ENCODE results near the gene EIF2D. TPM values are rescaled to one million over a fixed set of nuclear protein-coding genes. Genes with fewer than 3 reads are reported as not detected.

Gene EIF2D
- total RNA-seq, 1 donor from 2014 or later = 29.2 TPM

GRCh38 chr1:206658264-206658980 is 46.2 kb upstream of the EIF2D start:
- peak overlapping the region; percentile 51 for H3K4me3 ChIP-seq
- peak overlapping the region; percentile 96 for H3K27ac ChIP-seq (replicated peaks)
- peak; percentile 87 for TF ChIP-seq CTCF (IDR thresholded peaks at IDR 0.05; ENCODE audit: borderline replicate concordance)
- H3K27me3 ChIP-seq (ENCODE audit: low read depth) = no peaks in the 10 kb centered on the region
- intact Hi-C loops (cut with micrococcal nuclease) = no loop called here
- no peaks in the 10 kb centered on the region for H3K36me3 ChIP-seq
- peak; percentile 60 for DNase-seq
- H3K9me3 ChIP-seq (replicated peaks) = no peaks in the 10 kb centered on the region
- H3K4me1 ChIP-seq = peaks cover 96% of the 10 kb centered on the region

DNA sequence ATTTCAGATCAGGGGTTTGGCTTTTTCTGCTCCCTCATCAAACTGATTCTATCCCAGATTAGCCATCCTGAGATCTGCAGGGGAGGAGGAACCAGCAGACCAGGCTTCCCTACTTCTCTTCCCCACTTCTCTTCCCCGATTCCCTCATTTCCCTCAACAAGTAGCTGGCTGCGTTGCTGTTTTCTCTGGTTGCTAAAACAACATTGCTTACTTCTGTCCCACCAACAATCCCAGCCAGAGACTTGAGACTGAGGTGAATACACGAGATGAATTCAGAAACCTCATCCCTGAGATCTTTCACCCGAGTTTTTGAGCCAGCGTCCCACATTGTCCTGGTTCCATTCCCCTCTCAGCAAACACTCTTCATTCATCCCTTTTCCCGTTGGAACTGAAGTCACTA is 45.5 kb upstream of the EIF2D start:
- peak overlapping the region; percentile 96 for H3K27ac ChIP-seq (replicated peaks)
- H3K4me1 ChIP-seq = peaks cover 96% of the 10 kb centered on the region
- DNase-seq = no peak
- no peaks in the 10 kb centered on the region for H3K36me3 ChIP-seq
- no peaks in the 10 kb centered on the region for H3K27me3 ChIP-seq (ENCODE audit: low read depth)
- no peak for TF ChIP-seq CTCF (IDR thresholded peaks at IDR 0.05; ENCODE audit: borderline replicate concordance)
- no peaks in the 10 kb centered on the region for H3K9me3 ChIP-seq (replicated peaks)
- peak overlapping the region; percentile 51 for H3K4me3 ChIP-seq
- intact Hi-C loops (cut with micrococcal nuclease) = no loop called here

DNA sequence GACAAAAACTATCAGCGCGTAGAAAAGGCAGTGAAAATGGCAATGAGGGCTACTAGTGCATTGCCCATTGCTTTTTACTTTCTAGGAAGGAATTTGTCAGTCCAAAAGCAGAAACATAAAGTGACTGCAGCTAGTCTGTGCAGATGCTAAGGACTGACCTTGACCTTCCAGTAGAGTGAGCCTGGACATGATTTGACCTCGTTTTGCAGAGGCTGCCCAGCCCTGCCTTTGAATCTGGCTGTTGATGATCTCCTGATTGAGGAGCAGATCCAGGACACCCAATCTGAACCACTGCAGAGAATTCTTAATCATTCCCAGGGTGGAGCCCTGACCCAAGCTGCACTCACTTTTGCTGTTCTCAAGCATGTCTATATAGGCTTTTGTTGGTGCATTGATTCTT is 44.7 kb upstream of the EIF2D start:
- intact Hi-C loops (cut with micrococcal nuclease) = no loop called here
- Histone ChIP-seq H3K27me3 (ENCODE audit: low read depth) (no peaks in the 10 kb centered on the region), H3K4me1 (peaks cover 96% of the 10 kb centered on the region), H3K4me3 (no peak overlapping the region), H3K9me3 (replicated peaks) (no peaks in the 10 kb centered on the region), H3K27ac (replicated peaks) (peak overlapping the region; percentile 96), H3K36me3 (no peaks in the 10 kb centered on the region)
- DNase-seq = no peak
- no peak for TF ChIP-seq CTCF (IDR thresholded peaks at IDR 0.05; ENCODE audit: borderline replicate concordance)

DNA sequence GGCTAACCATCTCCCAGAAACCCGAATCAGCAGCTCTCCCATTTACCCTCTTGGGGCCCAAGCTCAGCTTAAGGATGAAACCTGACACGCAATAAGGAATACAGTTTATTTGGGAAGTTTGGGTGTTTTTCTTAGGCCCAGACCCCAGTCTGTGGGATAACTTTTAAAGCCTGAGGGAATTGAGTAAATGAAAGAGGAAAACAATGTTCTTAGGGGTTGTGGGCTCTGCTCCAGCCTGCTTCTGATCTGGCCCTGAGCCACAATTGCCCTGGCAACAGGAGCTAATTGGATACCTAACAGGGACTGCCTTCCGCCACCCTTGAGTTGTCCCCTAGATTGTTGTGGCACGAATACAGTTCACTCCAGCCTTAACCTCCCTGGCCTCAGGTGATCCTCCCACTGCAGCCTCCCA is 43.2 kb upstream of the EIF2D start:
- intact Hi-C loops (cut with micrococcal nuclease) = no loop called here
- Histone ChIP-seq H3K4me3 (no peak overlapping the region), H3K9me3 (replicated peaks) (no peaks in the 10 kb centered on the region), H3K36me3 (no peaks in the 10 kb centered on the region), H3K27me3 (ENCODE audit: low read depth) (no peaks in the 10 kb centered on the region), H3K4me1 (peaks cover 97% of the 10 kb centered on the region), H3K27ac (replicated peaks) (peak overlapping the region; percentile 78)
- peak; percentile 45 for DNase-seq
- TF ChIP-seq CTCF (IDR thresholded peaks at IDR 0.05; ENCODE audit: borderline replicate concordance) = no peak

- TF ChIP-seq CTCF (IDR thresholded peaks at IDR 0.05; ENCODE audit: borderline replicate concordance) = no peak
Observed at GRCh38 chr1:206654828-206655227, 42.6 kb upstream of the EIF2D start.

More at GRCh38 chr1:206654828-206655227, 42.6 kb upstream of the EIF2D start:
- Histone ChIP-seq H3K27me3 (ENCODE audit: low read depth) (no peaks in the 10 kb centered on the region), H3K4me1 (peaks cover 97% of the 10 kb centered on the region), H3K9me3 (replicated peaks) (no peaks in the 10 kb centered on the region), H3K36me3 (no peaks in the 10 kb centered on the region), H3K4me3 (no peak overlapping the region), H3K27ac (replicated peaks) (peak overlapping the region; percentile 78)
- no peak for DNase-seq
- intact Hi-C loops (cut with micrococcal nuclease) = no loop called here

All from left ventricle myocardium inferior (tissue), 1 donor.